A172 (cell line): ENCODE measurements around the gene CFHR4. TPM values are rescaled to one million over a fixed set of nuclear protein-coding genes. Genes with fewer than 3 reads are reported as not detected.
"Not testable (repeated sequence)": the region's sequence is repeated elsewhere in the genome, so short reads cannot be mapped to it uniquely, and the experiment has no call there.

Experiments
- DNase-seq: peaks from one replicate; pipeline ENCODE4 v3.0.0-alpha.2; 2015; ENCODE audit warnings: low spot score
- total RNA-seq: library from RNA; depleted of rRNA; stranded (reverse); fragments of >200 nt; shearing (Covaris generic); gene quantifications from 2 replicates; pipeline ENCODE4 v1.2.3, GENCODE V29; 2014; rRNA removed

Gene CFHR4
- total RNA-seq: not detected in 2 replicates

DNA sequence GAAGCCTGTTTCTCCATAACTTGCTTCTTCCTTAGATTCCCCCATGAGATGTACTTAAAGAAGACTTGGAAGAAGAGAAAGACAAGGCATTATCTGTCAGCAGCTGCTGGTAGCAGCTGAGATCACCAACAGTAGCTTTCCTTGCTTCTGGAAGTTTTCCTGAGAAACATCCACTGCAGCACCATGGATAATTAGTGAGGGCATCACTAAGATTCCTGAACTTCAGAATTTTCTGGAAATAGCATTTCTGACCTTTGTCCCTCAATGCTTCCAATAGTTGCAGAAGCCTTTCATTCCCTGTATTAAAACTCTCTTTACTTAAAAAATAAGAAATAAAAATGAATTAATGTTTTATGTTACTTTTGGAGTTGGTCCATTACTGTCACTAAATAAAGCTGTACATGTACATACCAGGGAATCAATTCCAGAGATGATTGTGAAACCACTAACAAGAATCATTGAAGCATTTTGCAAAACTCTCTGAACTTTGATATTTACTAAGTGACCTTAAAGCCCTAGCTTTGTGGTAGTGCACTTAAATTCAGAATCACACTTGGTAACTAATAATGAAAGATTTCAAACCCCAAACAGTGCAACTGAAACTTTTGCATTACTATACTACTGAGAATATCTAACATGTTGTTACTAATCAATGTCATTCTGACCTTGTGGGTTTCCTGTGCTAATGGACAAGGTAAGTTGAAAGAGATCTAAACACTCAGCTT lies at the start of gene CFHR4:
Gene CFHR4 (plus strand): TSS at position 538 of the 725 bp plus-strand sequence. CDS start 99 bp downstream, at position 637.
- DNase-seq: no peak

DNA sequence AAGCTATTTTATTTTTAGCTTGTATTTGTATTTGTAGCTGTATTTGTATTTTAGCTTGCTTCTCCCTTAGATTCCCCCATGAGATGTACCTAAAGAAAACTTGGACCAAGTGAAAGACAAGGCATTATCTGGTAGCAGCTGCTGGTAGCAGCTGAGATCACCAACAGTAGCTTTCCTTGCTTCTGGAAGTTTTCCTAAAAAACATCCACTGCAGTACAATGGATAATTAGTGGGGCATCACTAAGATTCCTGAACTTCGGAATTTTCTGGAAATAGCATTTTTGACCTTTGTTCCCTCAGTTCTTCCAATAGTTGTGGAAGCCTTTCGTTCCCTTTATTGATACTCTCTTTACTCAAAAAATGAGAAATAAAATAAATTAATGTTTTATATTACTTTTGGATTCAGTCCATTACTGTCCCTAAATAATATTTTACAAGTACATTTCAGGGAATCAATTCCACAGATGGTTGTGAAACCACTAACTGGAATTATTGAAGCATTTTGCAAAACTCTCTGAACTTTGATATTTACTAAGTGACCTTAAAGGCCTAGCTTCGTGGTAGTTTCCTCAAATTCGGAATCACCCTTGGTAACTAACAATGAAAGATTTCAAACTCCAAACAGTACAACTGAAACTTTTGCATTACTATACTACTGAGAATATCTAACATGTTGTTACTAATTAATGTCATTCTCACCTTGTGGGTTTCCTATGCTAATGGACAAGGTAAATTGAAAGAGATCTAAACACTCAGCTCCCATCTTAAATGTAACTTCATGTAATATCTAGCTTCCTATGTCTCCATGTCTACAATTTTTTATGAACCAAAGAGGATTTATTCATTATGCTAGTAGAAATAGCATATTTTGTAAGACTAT lies 38.0 kb upstream of the CFHR4 start:
- not testable (repeated sequence) for DNase-seq

DNA sequence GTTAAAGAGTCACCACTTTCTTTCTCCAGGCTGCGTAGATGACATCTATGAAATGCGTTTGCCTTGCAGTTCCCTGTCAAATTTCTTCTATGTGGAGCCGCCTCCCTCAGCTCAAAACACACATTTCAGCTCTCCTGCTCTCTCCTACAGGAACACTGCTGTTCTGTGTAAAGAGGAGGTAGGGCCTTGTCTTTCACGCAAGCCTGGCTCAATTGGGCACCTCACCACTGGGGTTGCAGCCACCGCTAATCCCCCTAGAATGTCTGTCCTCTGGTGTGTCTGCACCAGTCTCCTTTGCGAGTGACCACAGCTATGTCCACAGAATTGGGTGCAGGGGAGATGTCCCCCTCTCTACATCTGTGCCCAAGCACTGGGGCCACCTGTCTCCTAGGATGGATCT lies 31.8 kb upstream of the CFHR4 start:
- DNase-seq: no peak

DNA sequence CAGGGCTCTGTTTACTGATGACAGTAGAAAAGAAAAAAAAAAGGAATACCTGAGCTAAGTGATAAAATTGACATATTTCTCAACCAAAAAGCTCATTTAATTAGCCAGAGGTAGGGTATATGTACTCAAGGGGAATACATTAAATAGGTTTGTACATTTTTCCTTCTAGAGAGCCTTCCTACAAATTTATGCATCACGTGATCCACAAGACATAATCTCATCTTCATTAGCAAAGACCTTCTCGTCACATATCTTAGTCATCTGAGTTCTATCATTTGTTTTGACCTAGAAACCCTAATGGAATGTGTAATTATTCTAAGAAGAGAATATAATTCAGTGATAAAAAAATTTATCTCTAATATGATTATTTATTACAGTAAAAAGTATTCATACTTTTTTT lies 30.7 kb upstream of the CFHR4 start:
- DNase-seq: no peak

DNA sequence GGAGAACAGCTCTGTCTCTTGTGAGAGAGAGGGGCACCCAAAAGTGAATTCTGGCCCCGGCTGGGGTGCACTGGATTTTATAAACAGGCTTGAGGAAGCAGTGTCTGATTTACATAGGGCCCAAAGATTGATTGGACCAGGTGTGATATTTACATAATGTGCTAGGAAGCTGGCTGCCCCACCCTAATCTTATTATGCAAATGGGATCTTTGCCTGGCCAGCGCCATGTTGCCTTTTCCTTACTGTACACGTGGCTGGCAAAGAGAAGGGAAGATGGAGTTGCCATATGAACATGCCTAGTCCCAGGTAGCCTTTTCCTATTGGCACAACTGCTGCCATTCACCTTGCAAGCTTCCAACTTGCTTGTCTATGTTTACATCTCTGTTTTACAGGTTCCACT lies 29.0 kb upstream of the CFHR4 start:
- no peak for DNase-seq

DNA sequence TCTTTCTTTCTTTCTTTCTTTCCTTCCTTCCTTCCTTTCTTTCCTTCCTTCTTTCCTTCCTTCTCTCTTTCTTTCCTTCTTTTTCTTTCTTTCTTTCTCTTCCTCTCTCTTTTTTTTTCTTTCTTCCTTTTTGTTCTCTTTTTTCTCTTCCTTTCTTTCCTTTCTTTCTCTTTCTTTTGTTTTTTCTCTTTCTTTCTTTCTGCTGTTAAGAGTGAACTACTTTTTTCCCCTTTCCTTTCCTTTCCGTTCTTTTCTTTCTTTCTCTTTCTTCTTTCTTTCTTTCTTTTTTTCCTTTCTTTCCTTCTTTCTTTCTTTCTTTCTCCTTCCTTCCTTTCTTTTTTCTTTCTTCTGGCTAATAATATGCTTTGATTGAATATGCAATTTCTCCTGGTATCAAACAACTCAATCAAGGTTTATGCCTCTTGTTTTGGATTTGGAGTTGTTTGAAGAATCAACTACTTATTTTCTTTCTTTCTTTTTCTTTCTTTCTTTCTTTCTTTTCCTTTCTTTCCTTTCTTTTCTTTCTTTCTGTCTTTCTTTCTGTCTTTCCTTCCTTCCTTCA lies 27.4 kb upstream of the CFHR4 start:
- DNase-seq: no peak

GRCh38 chr1:196861429-196861828 lies 26.4 kb upstream of the CFHR4 start:
- no peak for DNase-seq

- DNase-seq: no peak
Observed at GRCh38 chr1:196866974-196867373, 20.9 kb upstream of the CFHR4 start.

- DNase-seq: no peak
Observed at GRCh38 chr1:196873385-196873784, 14.5 kb upstream of the CFHR4 start.

GRCh38 chr1:196875935-196876334 lies 11.9 kb upstream of the CFHR4 start:
- DNase-seq: no peak

DNA sequence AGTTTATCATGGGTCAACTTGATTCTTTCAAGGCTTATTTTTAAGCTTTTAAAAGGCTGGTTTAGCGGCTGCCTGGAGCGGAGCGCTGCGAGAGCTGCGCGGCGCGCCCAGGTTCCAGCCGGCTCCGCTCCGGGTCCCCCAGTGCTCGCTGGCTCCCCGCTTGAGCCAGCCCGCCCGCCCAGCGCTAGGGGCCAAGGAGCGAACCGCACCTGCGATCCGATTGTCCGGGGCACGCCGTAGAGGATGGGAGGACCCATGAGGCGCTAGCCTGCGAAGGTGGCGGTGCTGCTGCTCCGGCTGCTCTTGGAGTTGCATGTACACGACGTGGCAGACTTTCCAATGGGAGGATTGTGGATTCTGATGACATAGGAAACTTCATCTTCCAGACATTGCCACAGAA lies 9.9 kb upstream of the CFHR4 start:
- no peak for DNase-seq

DNA sequence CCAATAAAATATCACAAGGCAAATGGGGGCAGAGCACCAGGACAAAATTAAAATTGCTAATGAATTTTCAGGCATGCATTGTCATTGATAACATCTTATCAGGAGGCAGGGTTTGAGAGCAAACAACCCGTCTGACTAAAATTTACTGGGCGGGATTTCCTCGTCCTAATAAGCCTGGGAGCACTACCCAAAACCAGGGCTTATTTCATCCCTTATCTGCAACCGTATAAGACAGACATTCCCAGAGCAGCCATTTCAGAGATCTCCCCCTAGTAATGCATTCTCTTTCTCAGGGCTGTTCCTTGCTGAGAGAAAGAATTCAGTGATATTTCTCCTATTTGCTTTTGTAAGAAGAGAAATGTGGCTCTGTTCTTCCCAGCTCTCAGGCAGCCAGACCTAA lies 1.3 kb upstream of the CFHR4 start:
- not testable (repeated sequence) for DNase-seq

DNA sequence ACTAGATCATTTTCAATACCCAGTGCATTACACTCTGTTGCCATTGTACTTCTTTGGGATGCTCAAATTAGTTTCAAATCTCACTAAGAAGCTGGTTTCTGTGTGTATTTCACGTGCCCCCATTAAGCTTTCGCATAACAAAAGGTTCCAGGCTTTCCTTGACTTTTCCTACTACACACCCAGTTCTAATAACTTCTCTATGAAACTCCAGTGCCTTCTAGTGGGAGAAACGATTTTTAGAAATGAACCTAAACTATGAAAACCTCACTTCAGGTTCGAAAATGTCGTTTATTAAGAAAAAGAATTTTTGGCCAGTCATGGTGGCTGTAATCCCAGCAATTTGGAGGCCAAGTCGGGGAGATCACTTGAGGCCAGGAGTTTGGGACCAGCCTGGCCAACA lies 2.8 kb downstream of the CFHR4 start:
- DNase-seq: no peak

DNA sequence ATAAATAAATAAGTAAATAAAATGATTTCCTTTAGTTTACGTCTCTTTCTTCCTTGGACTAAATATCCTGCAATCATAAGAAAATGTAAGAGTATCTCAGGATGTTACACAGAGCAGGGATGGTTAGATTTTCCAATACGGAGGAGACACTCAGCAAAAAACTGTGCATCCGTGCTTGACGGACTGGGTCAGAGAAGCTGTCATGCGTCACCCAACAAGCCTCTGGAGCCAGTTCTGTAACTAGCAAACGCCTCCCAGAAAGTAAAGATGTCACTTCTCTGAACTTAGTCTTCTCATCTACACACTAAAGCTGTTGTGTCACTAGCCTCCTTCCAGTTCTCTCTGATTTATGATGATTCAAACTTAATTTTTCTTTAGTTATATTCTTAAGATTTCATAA lies 3.4 kb downstream of the CFHR4 start:
- no peak for DNase-seq

DNA sequence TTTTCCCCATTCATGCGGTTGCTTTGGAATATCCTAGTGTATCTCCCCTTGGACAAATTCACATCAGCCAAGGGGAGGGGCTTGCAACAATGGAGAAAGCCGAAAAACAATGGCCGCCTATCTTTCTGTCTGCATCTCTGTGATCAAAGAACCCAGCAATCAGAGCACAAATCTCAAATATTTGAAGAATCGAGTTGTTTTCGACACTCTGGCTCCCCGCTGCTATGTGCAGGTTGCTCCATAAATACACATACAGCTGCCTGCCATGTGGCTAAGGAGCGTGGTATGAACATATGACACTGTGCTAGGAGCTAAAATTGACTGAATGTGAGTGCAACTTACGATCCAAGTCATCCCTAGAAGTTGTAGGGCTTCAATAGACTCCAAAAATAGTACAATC lies 8.5 kb downstream of the CFHR4 start:
- DNase-seq: no peak

DNA sequence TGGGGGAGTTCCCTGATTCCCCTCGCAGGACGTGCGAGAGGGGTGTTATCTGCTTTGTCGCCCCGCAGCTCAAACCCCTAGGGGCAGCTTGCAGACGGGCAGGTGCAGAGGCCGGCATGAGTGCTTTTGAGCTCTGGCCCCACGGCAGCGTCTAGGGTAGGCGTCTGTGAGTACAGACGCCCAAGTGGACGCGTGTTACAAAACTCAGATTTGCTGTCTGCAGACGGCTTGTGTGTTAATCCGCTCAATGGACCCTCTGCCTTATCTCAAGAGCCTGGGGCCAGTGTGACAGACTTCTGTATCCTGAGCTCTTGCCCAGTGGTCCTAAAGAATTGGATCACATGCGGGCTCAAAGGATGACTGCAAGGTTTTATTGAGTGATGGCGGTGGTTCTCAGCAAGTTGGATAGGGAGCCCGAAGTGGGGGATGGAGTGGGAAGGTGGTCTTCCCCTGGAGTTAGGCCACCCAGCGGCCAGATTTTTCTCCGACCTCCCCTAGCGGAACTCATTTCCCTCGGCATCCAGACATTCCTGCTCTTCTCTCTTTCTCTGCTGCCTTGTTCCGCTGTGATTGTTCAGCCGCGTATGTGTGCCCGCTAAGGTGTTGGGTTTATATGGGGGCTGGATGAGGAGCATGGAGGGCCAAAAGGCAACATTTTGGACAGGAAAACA lies 9.4 kb downstream of the CFHR4 start:
- DNase-seq: no peak

GRCh38 chr1:196902344-196902743 lies 14.5 kb downstream of the CFHR4 start:
- DNase-seq: no peak

GRCh38 chr1:196910215-196910614 lies 22.4 kb downstream of the CFHR4 start:
- DNase-seq: peak; percentile 9

GRCh38 chr1:196912283-196912682 lies 24.4 kb downstream of the CFHR4 start:
- DNase-seq: not testable (repeated sequence)

DNA sequence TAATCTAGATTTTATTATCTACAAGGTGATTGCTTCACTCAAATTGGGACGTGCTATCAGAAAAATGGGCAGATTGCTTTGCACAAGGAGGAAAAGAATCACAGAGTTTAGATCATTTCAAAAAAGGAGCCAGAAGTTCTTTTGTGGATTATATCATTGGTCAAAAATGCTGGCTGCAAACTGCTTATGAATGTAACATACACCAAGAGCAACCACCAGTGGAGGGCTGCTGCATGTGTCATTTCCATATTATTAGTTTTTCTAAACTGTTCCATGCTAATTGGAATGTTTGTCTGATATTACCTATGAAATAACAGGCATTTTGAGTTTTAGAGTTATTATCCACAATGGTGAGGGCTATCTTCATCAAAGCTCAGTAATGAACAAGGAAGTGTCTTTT lies 39.0 kb downstream of the CFHR4 start:
- DNase-seq: not testable (repeated sequence)

DNA sequence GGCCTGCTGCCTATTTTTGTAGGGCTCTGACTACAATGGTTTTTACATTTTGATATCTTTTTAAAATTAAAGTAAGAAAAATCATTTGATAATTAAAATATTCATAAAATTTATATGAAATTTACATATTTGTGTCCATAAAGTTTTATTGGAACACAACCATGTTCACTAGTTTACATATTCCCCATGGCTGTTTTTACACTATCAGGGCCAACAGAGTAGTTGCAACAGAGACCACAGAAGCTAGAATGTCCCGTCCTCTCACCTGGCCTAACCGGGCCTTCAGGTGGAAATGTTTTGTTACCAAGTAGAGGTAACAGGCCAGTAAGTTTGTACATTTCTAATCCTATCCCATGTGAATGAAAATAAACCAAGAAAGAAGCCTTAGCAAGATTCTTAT lies 45.0 kb downstream of the CFHR4 start:
- not testable (repeated sequence) for DNase-seq

DNA sequence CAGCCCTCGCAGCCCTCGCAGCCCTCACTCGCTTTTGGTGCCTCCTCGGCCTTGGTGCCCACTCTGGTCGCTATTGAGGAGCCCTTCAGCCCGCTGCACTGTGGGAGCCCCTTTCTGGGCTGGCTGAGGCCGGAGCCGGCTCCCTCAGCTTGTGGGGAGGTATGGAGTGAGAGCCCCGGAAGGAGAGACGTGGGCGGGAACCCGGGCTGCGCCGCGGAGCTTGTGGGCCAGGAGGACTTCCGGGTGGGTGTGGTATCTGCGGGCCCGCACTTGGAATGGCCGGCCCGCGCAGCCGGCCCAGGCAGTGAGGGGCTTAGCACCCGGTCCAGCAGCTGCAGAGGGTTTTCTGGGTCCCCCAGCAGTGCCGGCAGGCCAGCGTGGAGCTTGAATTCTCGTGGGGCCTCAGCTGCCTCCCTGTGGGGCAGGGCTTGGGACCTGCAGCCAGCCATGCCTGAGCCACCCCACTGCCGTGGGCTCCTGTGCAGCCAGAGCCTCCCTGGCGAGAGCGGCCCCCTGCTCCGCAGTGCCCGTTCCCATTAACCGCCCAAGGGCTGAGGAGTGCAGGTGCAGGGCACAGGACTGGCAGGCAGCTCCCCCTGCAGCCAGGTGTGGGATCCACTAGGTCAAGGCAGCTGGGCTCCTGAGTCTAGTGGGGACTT lies 45.8 kb downstream of the CFHR4 start:
- DNase-seq: no peak
